ENCODE data around the gene ADGRG7.
"Not testable (repeated sequence)": the region's sequence is repeated elsewhere in the genome, so short reads cannot be mapped to it uniquely, and the experiment has no call there.

Gene ADGRG7

DNA sequence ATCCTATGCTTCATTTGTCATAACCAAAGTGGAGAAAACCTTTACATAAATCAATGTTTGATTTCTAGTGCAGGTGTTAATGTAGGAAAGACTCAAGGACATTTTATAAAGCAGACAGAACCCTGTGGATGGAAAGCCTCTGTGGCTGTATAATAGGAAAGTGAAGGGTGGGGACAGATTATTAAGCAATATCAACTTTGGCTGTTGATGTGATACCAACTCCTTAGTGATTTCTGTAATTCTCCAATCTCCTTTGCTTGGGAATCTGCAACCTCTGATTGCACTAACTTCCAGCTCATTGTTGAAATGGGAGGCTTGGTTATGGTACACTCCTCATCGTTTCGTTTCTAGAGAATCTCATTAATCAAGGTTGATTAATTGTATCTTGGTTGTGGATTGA is 29.3 kb upstream of the ADGRG7 start:
- Histone ChIP-seq H3K9me3 (ENCODE audit: low read length) (no peaks in the 10 kb centered on the region), H3K4me1 (ENCODE audit: insufficient read depth, low read length) (no peaks in the 10 kb centered on the region), H3K36me3 (ENCODE audit: insufficient read depth, low read length) (peaks cover 4% of the 10 kb centered on the region), H3K27ac (ENCODE audit: low read depth, low read length) (no peak overlapping the region), H3K9ac (ENCODE audit: low read length) (no peak overlapping the region), H3K27me3 (ENCODE audit: control insufficient read depth in 1 of 2, insufficient read depth in 2 of 2, low read length in 2 of 2) (no peaks in the 10 kb centered on the region), H3K4me3 (ENCODE audit: low read depth in 1 of 2, low read length in 2 of 2) (no peak overlapping the region)

DNA sequence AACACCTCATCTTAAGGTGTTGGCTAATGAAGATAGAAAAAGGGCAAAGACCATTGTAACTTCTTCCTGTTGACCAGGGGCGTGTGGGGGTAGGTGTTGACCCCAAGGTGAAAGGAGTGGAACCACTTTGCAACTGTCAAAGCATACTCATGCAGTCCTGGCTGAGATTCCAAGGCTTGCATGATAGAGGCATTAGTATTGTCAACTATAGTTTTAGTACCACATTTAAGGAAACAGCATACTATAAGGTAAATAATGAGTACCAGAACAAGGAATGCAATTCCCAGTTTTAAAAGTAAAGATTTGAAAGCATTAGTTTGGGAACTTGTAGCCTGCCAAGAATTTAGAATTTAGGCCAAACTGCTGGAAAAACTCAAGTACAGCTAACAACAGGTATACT is 27.8 kb upstream of the ADGRG7 start:
- peaks cover 4% of the 10 kb centered on the region for H3K36me3 ChIP-seq (ENCODE audit: insufficient read depth, low read length)
- no peaks in the 10 kb centered on the region for H3K9me3 ChIP-seq (ENCODE audit: low read length)
- H3K4me1 ChIP-seq (ENCODE audit: insufficient read depth, low read length), result no peaks in the 10 kb centered on the region
- H3K27me3 ChIP-seq (ENCODE audit: control insufficient read depth in 1 of 2, insufficient read depth in 2 of 2, low read length in 2 of 2), result no peaks in the 10 kb centered on the region
- H3K9ac ChIP-seq (ENCODE audit: low read length), result no peak overlapping the region
- no peak overlapping the region for H3K4me3 ChIP-seq (ENCODE audit: low read depth in 1 of 2, low read length in 2 of 2)
- H3K27ac ChIP-seq (ENCODE audit: low read depth, low read length), result no peak overlapping the region

DNA sequence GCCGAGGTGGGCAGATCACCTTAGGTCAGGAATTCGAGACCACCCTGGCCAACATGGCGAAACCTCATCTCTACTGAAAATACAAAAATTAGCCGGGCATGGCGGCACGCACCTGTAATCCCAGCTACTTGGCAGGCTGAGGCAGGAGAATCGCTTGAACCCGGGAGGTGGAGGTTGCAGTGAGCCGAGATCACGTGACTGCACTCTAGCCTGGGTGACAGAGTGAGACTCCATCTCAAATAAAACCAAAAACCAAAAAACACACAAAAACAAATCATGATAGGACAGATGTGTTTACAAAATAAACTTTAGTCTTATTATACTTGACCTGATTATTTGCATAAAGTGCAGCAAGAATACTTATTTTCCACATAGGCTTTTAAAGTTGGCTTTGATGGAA is 27.2 kb upstream of the ADGRG7 start:
- not testable (repeated sequence) for H3K4me1 ChIP-seq (ENCODE audit: insufficient read depth, low read length); H3K9me3 ChIP-seq (ENCODE audit: low read length); H3K4me3 ChIP-seq (ENCODE audit: low read depth in 1 of 2, low read length in 2 of 2); H3K27me3 ChIP-seq (ENCODE audit: control insufficient read depth in 1 of 2, insufficient read depth in 2 of 2, low read length in 2 of 2); H3K36me3 ChIP-seq (ENCODE audit: insufficient read depth, low read length); H3K9ac ChIP-seq (ENCODE audit: low read length); H3K27ac ChIP-seq (ENCODE audit: low read depth, low read length)

DNA sequence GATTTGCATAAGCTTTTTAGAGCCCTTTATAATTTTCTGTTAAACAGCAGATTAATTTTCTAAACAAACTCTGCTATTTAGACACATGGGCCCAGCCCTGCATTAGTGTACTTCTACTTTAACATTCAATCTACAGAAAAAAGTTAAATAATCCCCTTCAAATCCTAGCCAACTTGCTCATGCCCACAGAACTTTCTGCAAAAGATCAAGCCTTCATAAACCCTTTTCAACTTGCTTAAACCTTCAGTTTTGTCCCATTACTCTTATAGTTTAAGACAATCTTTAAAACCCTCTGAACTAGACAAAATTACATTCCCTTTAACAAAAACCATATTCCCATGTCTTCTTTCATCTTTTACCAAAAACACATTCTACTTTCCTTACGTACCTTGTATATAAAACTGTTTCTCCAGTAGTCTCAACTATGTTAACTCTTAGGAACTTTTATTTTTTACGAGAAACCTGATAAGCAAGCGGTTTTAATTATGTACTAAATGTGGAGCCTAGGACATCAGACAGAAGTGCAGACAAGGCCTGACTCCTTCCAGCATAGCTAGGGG is 25.2 kb upstream of the ADGRG7 start:
- H3K27me3 ChIP-seq (ENCODE audit: control insufficient read depth in 1 of 2, insufficient read depth in 2 of 2, low read length in 2 of 2), result no peaks in the 10 kb centered on the region
- H3K4me1 ChIP-seq (ENCODE audit: insufficient read depth, low read length), result no peaks in the 10 kb centered on the region
- no peak overlapping the region for H3K27ac ChIP-seq (ENCODE audit: low read depth, low read length)
- no peak overlapping the region for H3K4me3 ChIP-seq (ENCODE audit: low read depth in 1 of 2, low read length in 2 of 2)
- H3K36me3 ChIP-seq (ENCODE audit: insufficient read depth, low read length), result no peaks in the 10 kb centered on the region
- no peaks in the 10 kb centered on the region for H3K9me3 ChIP-seq (ENCODE audit: low read length)
- H3K9ac ChIP-seq (ENCODE audit: low read length), result no peak overlapping the region

DNA sequence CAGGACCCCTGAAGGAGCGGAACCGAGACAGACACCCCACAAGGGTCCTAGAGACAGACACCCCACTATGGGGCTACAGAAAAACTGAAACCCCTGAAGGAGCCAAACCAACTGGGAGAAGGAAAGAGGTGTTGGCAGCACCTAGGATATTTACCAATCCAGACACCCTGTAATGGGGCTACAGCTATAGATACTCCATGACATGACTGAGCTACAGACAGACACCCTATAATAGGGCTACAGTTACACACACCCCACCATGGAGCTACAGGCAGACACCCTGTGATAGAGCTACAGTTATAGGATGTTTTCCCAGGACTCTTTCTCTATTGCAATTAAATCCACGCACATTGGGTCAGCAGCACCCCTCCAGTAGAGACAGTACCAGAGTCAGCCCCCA is 22.6 kb upstream of the ADGRG7 start:
- H3K4me3 ChIP-seq (ENCODE audit: low read depth in 1 of 2, low read length in 2 of 2), result no peak overlapping the region
- H3K9ac ChIP-seq (ENCODE audit: low read length), result no peak overlapping the region
- H3K4me1 ChIP-seq (ENCODE audit: insufficient read depth, low read length), result no peaks in the 10 kb centered on the region
- no peaks in the 10 kb centered on the region for H3K27me3 ChIP-seq (ENCODE audit: control insufficient read depth in 1 of 2, insufficient read depth in 2 of 2, low read length in 2 of 2)
- no peak overlapping the region for H3K27ac ChIP-seq (ENCODE audit: low read depth, low read length)
- H3K9me3 ChIP-seq (ENCODE audit: low read length), result no peaks in the 10 kb centered on the region
- H3K36me3 ChIP-seq (ENCODE audit: insufficient read depth, low read length), result no peaks in the 10 kb centered on the region

DNA sequence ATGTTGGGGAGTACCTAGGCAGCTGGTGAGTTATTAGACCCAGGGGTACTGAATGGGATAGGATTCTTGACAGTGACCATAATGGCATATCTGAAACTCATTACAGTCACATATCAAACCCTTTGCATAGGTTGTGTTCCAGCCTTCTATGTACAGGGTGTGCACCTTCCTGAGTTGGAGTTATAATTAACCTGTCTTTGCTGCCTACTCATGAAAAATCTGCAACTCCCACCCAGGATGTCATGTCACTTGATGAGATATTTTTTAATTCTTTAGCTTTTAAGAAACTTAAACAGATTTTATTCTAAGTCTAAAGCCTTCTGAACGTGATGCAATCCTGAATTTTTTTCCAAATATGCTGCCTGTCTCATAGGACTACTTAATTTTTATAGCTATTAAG is 21.1 kb upstream of the ADGRG7 start:
- H3K36me3 ChIP-seq (ENCODE audit: insufficient read depth, low read length), result no peaks in the 10 kb centered on the region
- H3K27ac ChIP-seq (ENCODE audit: low read depth, low read length), result no peak overlapping the region
- no peaks in the 10 kb centered on the region for H3K9me3 ChIP-seq (ENCODE audit: low read length)

DNA sequence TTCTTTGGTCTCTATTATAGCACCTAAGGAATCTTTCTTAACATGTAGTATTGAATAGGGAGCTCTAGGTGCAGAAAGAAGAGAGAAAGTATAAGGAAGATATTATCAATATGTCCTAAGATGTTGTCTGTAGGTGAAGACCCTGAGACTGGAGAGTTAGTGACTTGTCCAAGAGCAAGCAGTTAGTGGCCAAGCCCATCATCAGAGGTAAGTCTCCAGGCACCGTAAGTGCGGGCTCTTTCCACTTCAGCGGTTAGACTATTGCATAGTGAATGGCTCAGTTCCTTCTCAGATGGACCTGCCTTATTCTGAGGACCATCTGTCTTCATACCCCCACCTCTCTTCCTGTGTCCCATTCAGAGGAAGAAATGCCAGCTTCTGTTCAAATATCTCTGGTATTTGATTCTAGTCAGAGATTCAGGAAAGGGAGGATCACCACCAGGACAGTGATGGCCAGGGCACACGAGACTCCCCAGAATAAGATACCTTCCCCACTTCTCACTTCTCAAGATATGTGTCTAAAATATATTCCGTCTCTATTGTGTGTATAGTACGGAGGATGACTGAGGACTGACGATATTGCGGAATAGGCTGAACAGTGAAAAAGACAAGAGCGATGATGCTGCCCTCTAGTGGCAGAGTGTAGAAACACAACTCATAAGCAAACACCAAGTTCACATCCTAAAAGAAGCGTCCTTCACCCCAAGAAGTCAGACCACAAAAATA is 19.1 kb upstream of the ADGRG7 start:
- Histone ChIP-seq H3K27ac (ENCODE audit: low read depth, low read length) (no peak overlapping the region), H3K4me3 (ENCODE audit: low read depth in 1 of 2, low read length in 2 of 2) (no peak overlapping the region), H3K36me3 (ENCODE audit: insufficient read depth, low read length) (no peaks in the 10 kb centered on the region), H3K4me1 (ENCODE audit: insufficient read depth, low read length) (no peaks in the 10 kb centered on the region), H3K9ac (ENCODE audit: low read length) (no peak overlapping the region), H3K27me3 (ENCODE audit: control insufficient read depth in 1 of 2, insufficient read depth in 2 of 2, low read length in 2 of 2) (no peaks in the 10 kb centered on the region), H3K9me3 (ENCODE audit: low read length) (no peaks in the 10 kb centered on the region)

More for the DNA sequence above, 21.1 kb upstream of the ADGRG7 start:
- H3K27me3 ChIP-seq (ENCODE audit: control insufficient read depth in 1 of 2, insufficient read depth in 2 of 2, low read length in 2 of 2), result no peaks in the 10 kb centered on the region
- H3K4me1 ChIP-seq (ENCODE audit: insufficient read depth, low read length), result no peaks in the 10 kb centered on the region
- no peak overlapping the region for H3K4me3 ChIP-seq (ENCODE audit: low read depth in 1 of 2, low read length in 2 of 2)
- H3K9ac ChIP-seq (ENCODE audit: low read length), result no peak overlapping the region

DNA sequence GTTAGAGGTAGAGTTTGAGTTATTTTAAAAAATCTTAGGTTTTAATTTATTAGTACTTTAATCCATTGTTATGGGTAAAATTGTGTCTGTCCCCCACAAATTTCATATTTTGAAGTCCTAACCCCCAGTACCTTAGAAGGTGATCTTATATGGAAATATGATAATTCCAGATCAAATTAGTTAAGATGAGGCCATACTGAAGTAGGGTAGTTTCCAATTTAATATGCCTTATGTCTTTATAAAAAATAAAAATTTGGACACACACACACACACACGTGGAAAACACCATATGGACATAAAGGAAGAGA is 18.6 kb upstream of the ADGRG7 start:
- no peak overlapping the region for H3K27ac ChIP-seq (ENCODE audit: low read depth, low read length)
- H3K9me3 ChIP-seq (ENCODE audit: low read length), result no peaks in the 10 kb centered on the region
- H3K9ac ChIP-seq (ENCODE audit: low read length), result no peak overlapping the region
- no peak overlapping the region for H3K4me3 ChIP-seq (ENCODE audit: low read depth in 1 of 2, low read length in 2 of 2)
- no peaks in the 10 kb centered on the region for H3K36me3 ChIP-seq (ENCODE audit: insufficient read depth, low read length)
- H3K27me3 ChIP-seq (ENCODE audit: control insufficient read depth in 1 of 2, insufficient read depth in 2 of 2, low read length in 2 of 2), result no peaks in the 10 kb centered on the region
- H3K4me1 ChIP-seq (ENCODE audit: insufficient read depth, low read length), result no peaks in the 10 kb centered on the region

DNA sequence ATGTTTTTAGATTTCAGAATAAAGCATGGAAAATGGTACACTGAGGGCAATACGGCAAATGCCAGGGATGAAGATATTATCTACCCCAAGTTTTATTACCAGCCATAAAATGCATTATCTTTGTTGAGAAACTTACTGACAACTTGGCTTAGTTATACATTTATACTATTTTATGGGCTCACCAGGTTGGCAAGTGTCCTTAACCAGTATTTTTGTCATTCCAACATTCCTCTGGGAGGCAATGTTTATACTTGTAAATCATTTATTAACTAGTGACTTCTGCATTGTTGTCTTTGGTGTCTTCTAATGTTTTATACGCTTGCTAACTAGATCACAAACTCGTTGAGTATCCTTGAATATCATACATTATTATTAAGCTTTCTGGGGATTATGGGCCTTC is 18.0 kb upstream of the ADGRG7 start:
- H3K9ac ChIP-seq (ENCODE audit: low read length), result no peak overlapping the region
- H3K4me1 ChIP-seq (ENCODE audit: insufficient read depth, low read length), result no peaks in the 10 kb centered on the region
- H3K36me3 ChIP-seq (ENCODE audit: insufficient read depth, low read length), result no peaks in the 10 kb centered on the region
- no peaks in the 10 kb centered on the region for H3K27me3 ChIP-seq (ENCODE audit: control insufficient read depth in 1 of 2, insufficient read depth in 2 of 2, low read length in 2 of 2)
- no peaks in the 10 kb centered on the region for H3K9me3 ChIP-seq (ENCODE audit: low read length)
- H3K4me3 ChIP-seq (ENCODE audit: low read depth in 1 of 2, low read length in 2 of 2), result no peak overlapping the region
- no peak overlapping the region for H3K27ac ChIP-seq (ENCODE audit: low read depth, low read length)

DNA sequence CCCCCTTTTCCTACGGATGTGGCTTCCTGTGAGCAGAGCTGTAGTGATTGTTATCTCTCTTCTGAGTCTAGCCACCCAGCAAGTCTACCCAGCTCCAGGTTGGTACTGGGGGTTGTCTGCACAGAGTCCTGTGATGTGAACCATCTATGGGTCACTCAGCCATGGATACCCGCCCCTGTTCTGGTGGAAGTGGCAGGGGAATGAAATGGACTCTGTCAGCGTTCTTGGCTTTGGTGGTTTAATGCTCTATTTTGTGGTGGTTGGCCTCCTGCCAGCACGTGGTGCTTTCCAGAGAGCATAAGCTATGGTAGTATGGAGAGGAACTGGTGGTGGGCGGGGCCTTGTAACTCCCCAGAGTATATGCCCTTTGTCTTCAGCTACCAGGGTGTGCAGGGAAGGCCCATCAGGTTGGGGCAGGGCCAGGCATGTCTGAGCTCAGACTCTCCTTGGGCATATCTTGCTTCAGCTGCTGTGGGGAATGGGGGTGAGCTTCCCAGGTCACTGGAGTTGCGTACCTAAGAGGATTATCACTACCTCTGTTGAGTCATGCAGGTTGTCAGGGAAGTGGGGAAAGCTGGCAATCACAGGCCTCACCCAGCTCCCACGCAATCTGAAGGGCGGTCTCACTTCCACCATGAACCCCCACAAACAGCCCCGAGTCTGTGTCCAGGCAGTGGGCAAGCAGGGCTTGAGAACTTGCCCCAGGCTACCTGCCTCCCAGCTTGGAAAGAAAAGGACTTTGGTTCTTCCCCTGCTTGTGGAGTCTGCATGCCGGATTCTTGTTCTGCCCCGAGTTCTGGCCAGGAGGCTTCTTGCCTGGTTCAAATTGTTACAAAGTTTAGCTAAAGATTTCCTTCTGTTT is 9.0 kb upstream of the ADGRG7 start:
- Histone ChIP-seq H3K36me3 (ENCODE audit: insufficient read depth, low read length) (no peaks in the 10 kb centered on the region), H3K27ac (ENCODE audit: low read depth, low read length) (no peak overlapping the region), H3K4me1 (ENCODE audit: insufficient read depth, low read length) (no peaks in the 10 kb centered on the region), H3K9ac (ENCODE audit: low read length) (no peak overlapping the region), H3K9me3 (ENCODE audit: low read length) (no peaks in the 10 kb centered on the region), H3K4me3 (ENCODE audit: low read depth in 1 of 2, low read length in 2 of 2) (no peak overlapping the region), H3K27me3 (ENCODE audit: control insufficient read depth in 1 of 2, insufficient read depth in 2 of 2, low read length in 2 of 2) (no peaks in the 10 kb centered on the region)

DNA sequence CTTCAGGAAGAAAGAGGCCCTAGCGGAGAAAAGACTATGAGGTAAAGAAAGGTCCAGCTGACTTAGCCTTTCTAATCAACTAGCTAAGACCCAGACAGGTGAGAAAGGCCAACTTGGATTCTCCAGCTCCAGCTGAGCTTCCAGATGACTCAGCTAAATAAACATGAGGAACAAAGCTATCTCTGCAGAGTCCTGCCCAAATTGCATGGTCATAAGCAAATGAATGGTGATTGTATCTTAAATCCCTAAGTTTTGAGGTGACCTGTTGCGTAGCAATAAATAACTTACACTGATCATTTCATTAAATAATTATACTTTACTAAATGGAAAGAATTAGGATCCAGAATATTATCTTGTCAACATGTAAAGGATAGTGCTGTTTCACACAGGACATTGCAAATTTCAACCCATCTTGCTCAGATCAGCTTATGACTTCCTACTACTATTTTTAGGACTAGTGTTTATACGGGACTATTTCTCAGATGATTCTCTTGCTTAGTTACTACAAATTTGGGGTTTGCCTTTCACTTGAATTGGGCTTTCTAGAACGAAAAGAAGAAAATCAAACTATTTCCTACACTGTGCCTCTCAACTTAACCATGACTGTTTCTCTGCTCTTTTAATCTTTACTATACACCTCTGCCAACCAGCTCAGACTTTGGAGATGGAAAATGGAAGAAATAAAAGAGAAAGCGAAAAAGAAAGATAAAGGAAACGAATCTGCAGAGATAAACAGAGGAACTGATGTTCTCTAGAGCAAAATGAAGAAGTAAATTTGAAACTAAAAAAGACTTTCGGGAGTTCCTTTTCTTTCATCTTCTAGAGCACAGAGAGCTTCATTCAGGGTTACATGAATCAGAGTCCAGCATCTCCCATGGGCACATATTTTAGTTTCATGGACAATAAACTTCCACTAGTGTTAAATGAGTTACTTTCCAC is 6.6 kb upstream of the ADGRG7 start:
- no peaks in the 10 kb centered on the region for H3K27me3 ChIP-seq (ENCODE audit: control insufficient read depth in 1 of 2, insufficient read depth in 2 of 2, low read length in 2 of 2)
- H3K9me3 ChIP-seq (ENCODE audit: low read length), result no peaks in the 10 kb centered on the region
- H3K4me1 ChIP-seq (ENCODE audit: insufficient read depth, low read length), result no peaks in the 10 kb centered on the region
- no peak overlapping the region for H3K27ac ChIP-seq (ENCODE audit: low read depth, low read length)
- H3K9ac ChIP-seq (ENCODE audit: low read length), result no peak overlapping the region
- H3K36me3 ChIP-seq (ENCODE audit: insufficient read depth, low read length), result no peaks in the 10 kb centered on the region
- H3K4me3 ChIP-seq (ENCODE audit: low read depth in 1 of 2, low read length in 2 of 2), result no peak overlapping the region

Data from muscle layer of colon (tissue), 2 donors.